Measurements from ENCODE around the gene PABPN1L.
"Not testable (repeated sequence)": the region's sequence is repeated elsewhere in the genome, so short reads cannot be mapped to it uniquely, and the experiment has no call there.

PABPN1L gene

GRCh38 chr16:88824256-88825077 is 42.0 kb downstream of the PABPN1L start:
- H3K27ac ChIP-seq: no peak overlapping the region
- TF ChIP-seq ZFX (IDR thresholded peaks at IDR 0.05; ENCODE audit: borderline replicate concordance) (no peak), CTCF (IDR thresholded peaks at IDR 0.05) (peak; percentile 10; the same call in 1 of the 2 replicates)

GRCh38 chr16:88823646-88824045 is 42.8 kb downstream of the PABPN1L start:
- H3K27ac ChIP-seq: not testable (repeated sequence)

GRCh38 chr16:88822281-88823040 is 44.0 kb downstream of the PABPN1L start:
- H3K27ac ChIP-seq: no peak overlapping the region
- TF ChIP-seq ZFX (IDR thresholded peaks at IDR 0.05; ENCODE audit: borderline replicate concordance) (no peak), CTCF (IDR thresholded peaks at IDR 0.05) (no peak)

GRCh38 chr16:88821168-88821850 is 45.2 kb downstream of the PABPN1L start:
- no peak overlapping the region for H3K27ac ChIP-seq
- peak; percentile 21; the same call in 1 of the 2 replicates for TF ChIP-seq CTCF (IDR thresholded peaks at IDR 0.05)
- no peak for TF ChIP-seq ZFX (IDR thresholded peaks at IDR 0.05; ENCODE audit: borderline replicate concordance)

GRCh38 chr16:88820385-88821025 is 46.0 kb downstream of the PABPN1L start:
- TF ChIP-seq CTCF (IDR thresholded peaks at IDR 0.05) (no peak), ZFX (IDR thresholded peaks at IDR 0.05; ENCODE audit: borderline replicate concordance) (no peak)
- no peak overlapping the region for H3K27ac ChIP-seq

- TF ChIP-seq ZFX (IDR thresholded peaks at IDR 0.05; ENCODE audit: borderline replicate concordance) (no peak), CTCF (IDR thresholded peaks at IDR 0.05) (no peak)
Measured at GRCh38 chr16:88819126-88819525, 47.3 kb downstream of the PABPN1L start.

GRCh38 chr16:88818575-88818874 is 47.9 kb downstream of the PABPN1L start:
- TF ChIP-seq CTCF (IDR thresholded peaks at IDR 0.05) (no peak), ZFX (IDR thresholded peaks at IDR 0.05; ENCODE audit: borderline replicate concordance) (no peak)
- no peak overlapping the region for H3K27ac ChIP-seq

More at GRCh38 chr16:88819126-88819525, 47.3 kb downstream of the PABPN1L start:
- no peak overlapping the region for H3K27ac ChIP-seq
